ENCODE measurements around the gene TMOD1. TPM values are rescaled to one million over a fixed set of nuclear protein-coding genes. Genes with fewer than 3 reads are reported as not detected.

Gene TMOD1
- total and polyA plus RNA-seq, 2 experiments from 2014 or later = 0.69 to 4.5 TPM

DNA sequence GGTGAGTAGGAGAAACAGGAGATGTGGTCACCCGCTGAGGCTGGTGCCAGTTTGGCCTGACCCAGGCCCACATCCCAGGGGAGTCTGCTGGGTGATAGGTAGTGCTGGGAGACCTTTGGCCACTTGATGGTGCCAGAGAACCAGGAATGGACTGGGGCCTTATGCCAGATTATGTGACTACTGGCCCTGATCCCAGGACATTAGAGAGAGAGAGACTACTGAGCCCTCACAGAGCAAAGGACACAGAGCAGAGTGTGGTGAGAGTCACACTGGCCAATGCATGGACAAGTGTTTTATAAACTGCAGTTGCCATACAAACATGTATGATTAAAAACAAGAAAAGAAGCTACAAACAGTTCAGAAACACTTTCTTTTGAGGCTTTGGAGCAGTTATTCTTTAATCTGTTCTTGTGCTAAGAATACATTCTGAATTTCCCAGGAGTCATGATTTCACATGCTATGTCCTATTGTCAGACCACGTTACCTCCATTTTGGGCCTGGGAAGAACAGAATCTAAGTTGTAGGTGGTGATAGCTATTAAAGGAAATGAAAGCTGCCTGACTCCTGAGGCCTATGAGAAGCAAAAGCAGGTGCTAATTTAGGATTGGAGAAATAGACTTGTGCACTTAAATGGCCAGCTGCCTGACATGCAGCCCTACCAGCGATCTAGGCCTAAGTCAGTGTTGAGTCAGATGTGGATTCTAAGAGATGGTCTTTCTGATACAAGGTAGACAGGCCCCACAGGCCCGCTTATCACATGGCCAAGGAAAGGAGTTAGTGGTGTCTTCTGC, 32.6 kb upstream of the TMOD1 start:
- Mint-ChIP-seq H3K4me1 (no peaks in the 10 kb centered on the region), H3K9me3 (no peaks in the 10 kb centered on the region), H3K27ac (no peak overlapping the region), H3K36me3 (ENCODE audit: low read depth) (no peaks in the 10 kb centered on the region), H3K27me3 (ENCODE audit: insufficient read depth, low read depth, poor library complexity) (peaks cover 5% of the 10 kb centered on the region), H3K4me3 (no peak overlapping the region)
- Histone ChIP-seq H3K27ac (ENCODE audit: low read depth) (no peak overlapping the region), H3K4me2 (no peak overlapping the region), H3K27me3 (ENCODE audit: insufficient read depth) (no peaks in the 10 kb centered on the region), H3K4me3 (no peak overlapping the region), H3K9me2 (ENCODE audit: insufficient read depth) (no peaks in the 10 kb centered on the region), H3K79me2 (replicated peaks; ENCODE audit: insufficient read depth) (no peaks in the 10 kb centered on the region), H3K4me1 (ENCODE audit: insufficient read depth) (no peaks in the 10 kb centered on the region), H2AFZ (no peak overlapping the region), H4K20me1 (replicated peaks; ENCODE audit: insufficient read depth) (no peaks in the 10 kb centered on the region), H3K36me3 (ENCODE audit: insufficient read depth) (no peaks in the 10 kb centered on the region), H3F3A (replicated peaks; ENCODE audit: low read depth) (no peaks in the 10 kb centered on the region)
- DNase-seq (ENCODE audit: low spot score) (peak; percentile 84), ATAC-seq (peak; percentile 99)
- TF ChIP-seq, protein P1, sequence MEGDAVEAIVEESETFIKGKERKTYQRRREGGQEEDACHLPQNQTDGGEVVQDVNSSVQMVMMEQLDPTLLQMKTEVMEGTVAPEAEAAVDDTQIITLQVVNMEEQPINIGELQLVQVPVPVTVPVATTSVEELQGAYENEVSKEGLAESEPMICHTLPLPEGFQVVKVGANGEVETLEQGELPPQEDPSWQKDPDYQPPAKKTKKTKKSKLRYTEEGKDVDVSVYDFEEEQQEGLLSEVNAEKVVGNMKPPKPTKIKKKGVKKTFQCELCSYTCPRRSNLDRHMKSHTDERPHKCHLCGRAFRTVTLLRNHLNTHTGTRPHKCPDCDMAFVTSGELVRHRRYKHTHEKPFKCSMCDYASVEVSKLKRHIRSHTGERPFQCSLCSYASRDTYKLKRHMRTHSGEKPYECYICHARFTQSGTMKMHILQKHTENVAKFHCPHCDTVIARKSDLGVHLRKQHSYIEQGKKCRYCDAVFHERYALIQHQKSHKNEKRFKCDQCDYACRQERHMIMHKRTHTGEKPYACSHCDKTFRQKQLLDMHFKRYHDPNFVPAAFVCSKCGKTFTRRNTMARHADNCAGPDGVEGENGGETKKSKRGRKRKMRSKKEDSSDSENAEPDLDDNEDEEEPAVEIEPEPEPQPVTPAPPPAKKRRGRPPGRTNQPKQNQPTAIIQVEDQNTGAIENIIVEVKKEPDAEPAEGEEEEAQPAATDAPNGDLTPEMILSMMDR (conservative IDR thresholded peaks at IDR 0.05; ENCODE audit: low read depth in 2 of 2) = peak; percentile 84 to 98
- no peak for TF ChIP-seq ZNF462 (CRISPR knock-in tag; IDR thresholded peaks at IDR 0.05)

- no peaks in the 10 kb centered on the region for H3K36me3 Mint-ChIP-seq (ENCODE audit: low read depth)
- Histone ChIP-seq H3K79me2 (replicated peaks; ENCODE audit: insufficient read depth) (no peaks in the 10 kb centered on the region), H3K27ac (ENCODE audit: low read depth) (no peak overlapping the region), H3K9me2 (ENCODE audit: insufficient read depth) (no peaks in the 10 kb centered on the region), H3K36me3 (ENCODE audit: insufficient read depth) (no peaks in the 10 kb centered on the region), H3K4me3 (no peak overlapping the region), H3K27me3 (ENCODE audit: insufficient read depth) (no peaks in the 10 kb centered on the region), H3K4me1 (ENCODE audit: insufficient read depth) (no peaks in the 10 kb centered on the region), H3K4me2 (no peak overlapping the region), H2AFZ (no peak overlapping the region), H4K20me1 (replicated peaks; ENCODE audit: insufficient read depth) (no peaks in the 10 kb centered on the region), H3F3A (replicated peaks; ENCODE audit: low read depth) (no peaks in the 10 kb centered on the region)
- DNase-seq (ENCODE audit: low spot score) = peak; percentile 61
- TF ChIP-seq JUNB (IDR thresholded peaks at IDR 0.05; ENCODE audit: unreplicated experiment) = no peak
- TF ChIP-seq, protein P1 (conservative IDR thresholded peaks at IDR 0.05; ENCODE audit: low read depth in 2 of 2) = peak; percentile 57 to 82
- H3K4me1 Mint-ChIP-seq = peaks cover 5% of the 10 kb centered on the region; the same call in 2 of the 3 replicates
- peaks cover 5% of the 10 kb centered on the region for H3K27me3 Mint-ChIP-seq (ENCODE audit: insufficient read depth, low read depth, poor library complexity)
- peak; percentile 85 for ATAC-seq
- H3K4me3 Mint-ChIP-seq = no peak overlapping the region
- H3K9me3 Mint-ChIP-seq = no peaks in the 10 kb centered on the region
- H3K27ac Mint-ChIP-seq = no peak overlapping the region
These were observed 31.4 kb upstream of the TMOD1 start for GRCh38 chr9:97470076-97470475.

Data from GM23338 (cell line).